K562 (cell line): Measurements from ENCODE around the gene SLC4A9. TPM values are rescaled to one million over a fixed set of nuclear protein-coding genes. Genes with fewer than 3 reads are reported as not detected.
"Not testable (repeated sequence)": the region's sequence is repeated elsewhere in the genome, so short reads cannot be mapped to it uniquely, and the experiment has no call there.

Source experiments
- ATAC-seq: fragments of 200-7000 bp; cut with Tn5 transposase; 3 replicates; pipeline ENCODE4 v1.9.1; 2020; ENCODE audit warnings: moderate library complexity
- BruUV-seq: library from RNA; stranded (reverse); fragments of 400-500 nt; replicated peaks from 2 replicates; lab custom pipeline; 2021; lab: Mats Ljungman, UMichigan
- CTCF ChIA-PET: fragments of 300-600 bp; formaldehyde crosslinking; extraction: SDS; loops from one replicate; lab custom pipeline; 2021; ENCODE audit warnings: low intra/inter-chr PET ratio; lab: Yijun Ruan, JAX
- POLR2A ChIA-PET: fragments of 300-600, 350-650 bp; sonication (Branson Sonifier 250); formaldehyde crosslinking; extraction: SDS; loops from one replicate; lab custom pipeline; 2021; ENCODE audit warnings: antibody characterized with exemption, inconsistent platforms; lab: Yijun Ruan, JAX
- DNase-seq, 4 experiments: peaks; one replicate each; pipeline versions ENCODE4 v3.0.0 to v3.0.0-alpha.2; 2011 to 2018; ENCODE audit warnings: low spot score in 3 of 4, mixed read lengths in 3 of 4; ENCODE audit errors: extremely low read depth in 1 of 4
- FAIRE-seq: peaks from 2 replicates; lab custom pipeline; 2011; peaks lifted over from hg19 to GRCh38; lab: Jason Lieb, UNC
- H2AFZ ChIP-seq: 2 replicates; pipeline ENCODE4 v1.6.0; 2011; ENCODE audit warnings: low read depth, low read length, control low read depth, inconsistent platforms
- H3K27ac ChIP-seq: fragments of 200-600 bp; 3 replicates; pipeline ENCODE4 v1.8.0; 2011; ENCODE audit warnings: low read depth, mild to moderate bottlenecking, control low read depth, inconsistent platforms, low read length, moderate library complexity, mixed read lengths; ENCODE audit errors: extremely low read depth
- H3K27me3 ChIP-seq, 2 experiments: fragments of 300-600 bp in 1 of 2; 2 replicates in 1 of 2; 3 replicates in 1 of 2; pipeline versions ENCODE4 v1.6.0 to v1.8.0; 2011; ENCODE audit warnings: inconsistent platforms in 2 of 2, low read length in 2 of 2, mild to moderate bottlenecking in 1 of 2, mixed read lengths in 1 of 2, moderate library complexity in 1 of 2; ENCODE audit not compliant: control insufficient read depth in 2 of 2, insufficient read depth in 2 of 2
- H3K36me3 ChIP-seq: fragments of 300-600 bp; 3 replicates; pipeline ENCODE4 v1.8.0; 2011; ENCODE audit warnings: mild to moderate bottlenecking, low read length, inconsistent platforms; ENCODE audit not compliant: control insufficient read depth, insufficient read depth
- H3K4me1 ChIP-seq, 2 experiments: fragments of 200-600 bp in 1 of 2; replicated peaks in 1 of 2; 2 replicates in 1 of 2; 3 replicates in 1 of 2; pipeline versions ENCODE4 v1.5.1 to v1.8.0; 2011; ENCODE audit warnings: inconsistent platforms in 2 of 2, low read length in 2 of 2, mild to moderate bottlenecking in 1 of 2, mixed read lengths in 1 of 2, moderate library complexity in 1 of 2; ENCODE audit not compliant: control insufficient read depth in 2 of 2, insufficient read depth in 2 of 2
- H3K4me2 ChIP-seq: 2 replicates; pipeline ENCODE4 v1.6.1; 2011; ENCODE audit warnings: low read length, control low read depth, inconsistent platforms, mixed read lengths; ENCODE audit not compliant: insufficient read depth
- H3K4me3 ChIP-seq: fragments of 200-600 bp; sonication (generic), shearing (Covaris generic); 2 replicates; pipeline ENCODE4 v1.5.1; 2016; ENCODE audit warnings: control low read depth, inconsistent platforms
- H3K79me2 ChIP-seq: fragments of 200-600 bp; 3 replicates; pipeline ENCODE4 v1.8.0; 2011; ENCODE audit warnings: low read length, inconsistent platforms; ENCODE audit not compliant: control insufficient read depth, insufficient read depth
- H3K9ac ChIP-seq, 2 experiments: 2 replicates each; pipeline versions ENCODE4 v1.6.0 to v1.6.1; 2011; ENCODE audit warnings: low read depth in 2 of 2, low read length in 2 of 2, control low read depth in 1 of 2, inconsistent platforms in 1 of 2, mild to moderate bottlenecking in 1 of 2, mixed read lengths in 1 of 2; ENCODE audit not compliant: insufficient read depth in 1 of 2
- H3K9me1 ChIP-seq: one replicate; pipeline ENCODE4 v1.6.0; 2011; ENCODE audit warnings: inconsistent platforms, mild to moderate bottlenecking, low read length, moderate library complexity; ENCODE audit not compliant: control insufficient read depth, insufficient read depth
- H3K9me3 ChIP-seq: replicated peaks from 2 replicates; pipeline ENCODE4 v1.5.1; 2011; ENCODE audit warnings: low read depth, low read length, inconsistent platforms; ENCODE audit not compliant: control insufficient read depth, insufficient read depth
- H4K20me1 ChIP-seq: replicated peaks from 2 replicates; pipeline ENCODE4 v1.6.1; 2011; ENCODE audit warnings: low read length, inconsistent platforms, mixed read lengths; ENCODE audit not compliant: control insufficient read depth, insufficient read depth
- ARID1B ChIP-seq: fragments of 450-650 bp; IDR thresholded peaks from 2 replicates; pipeline ENCODE4 v1.6.1; 2016; ENCODE audit warnings: antibody characterized with exemption, mild to moderate bottlenecking, inconsistent platforms
- CBFA2T2 ChIP-seq: fragments of 450-650 bp; conservative IDR thresholded peaks from 2 replicates; pipeline ENCODE4 v1.6.1; 2017; ENCODE audit warnings: mild to moderate bottlenecking
- CBFA2T3 ChIP-seq: fragments of 450-650 bp; IDR thresholded peaks from 2 replicates; pipeline ENCODE4 v1.6.1; 2017
- DPF2 ChIP-seq: fragments of 450-650 bp; IDR thresholded peaks from 2 replicates; pipeline ENCODE4 v1.6.1; 2016
- KDM1A ChIP-seq, 2 experiments: fragments of 450-650 bp; IDR thresholded peaks; 2 replicates each; pipeline ENCODE4 v1.6.1; 2016; ENCODE audit warnings: mild to moderate bottlenecking in 2 of 2
- TAL1 ChIP-seq: fragments of 450-650 bp; IDR thresholded peaks from 2 replicates; pipeline ENCODE4 v1.6.1; 2016; ENCODE audit warnings: mild to moderate bottlenecking
- TCF3 ChIP-seq: sonication (generic); formaldehyde crosslinking; IDR thresholded peaks from 2 replicates; pipeline ENCODE4 v1.4.0; 2020; ENCODE audit warnings: mild to moderate bottlenecking, missing genetic modification reagents
- WGBS: fragments of 100-300 bp; shearing (Covaris generic); methylation state at CpG from one replicate; pipeline ENCODE4 v1.1.6; 2016; ENCODE audit warnings: low coverage, mixed read lengths; ENCODE audit not compliant: insufficient coverage; ENCODE audit errors: missing lambda C conversion rate; 5-methylcytosine and 5-hydroxymethylcytosine counted together
- in situ Hi-C: fragments of 300-500 bp; cut with MboI; formaldehyde crosslinking; loops from 4 replicates; pipeline ENCODE4 v1.15.0; 2018; ENCODE audit warnings: inconsistent platforms, mixed read lengths
- intact Hi-C: fragments of 100-400 bp; cut with micrococcal nuclease; formaldehyde crosslinking; loops from 2 replicates; pipeline ENCODE4 v1.14.2; 2022
- polyA plus RNA-seq, 8 experiments: library from polyadenylated mRNA; depleted of rRNA in 4 of 8; stranded (reverse) in 5 of 8; unstranded in 3 of 8; fragments of >200 nt; fragmentation: Nextera tagmentation in 2 of 8; fragmentation: Illumina TruSeq in 1 of 8; extraction: Ambion mirVana in 2 of 8; extraction: Trizol in 1 of 8; gene quantifications; 2 replicates each; pipeline versions ENCODE4 v1.2.1 to v1.2.3, GENCODE V29; 2011 to 2014; ENCODE audit warnings: inconsistent platforms in 1 of 8, missing spikeins in 1 of 8
- total RNA-seq, 7 experiments: library from RNA; depleted of rRNA in 6 of 7; stranded (reverse); fragments of >200 nt in 6 of 7; fragmentation: Illumina TruSeq in 2 of 7; extraction: Trizol in 2 of 7; gene quantifications; 2 replicates each; pipeline versions ENCODE4 v1.2.1 to v1.2.3, GENCODE V29; 2011 to 2021; ENCODE audit warnings: low replicate concordance in 1 of 7

The SLC4A9 gene
- total and polyA plus RNA-seq, 9 of the 15 experiments (the other 6 are each of a cell fraction or from before 2014, with no cell fraction given) = 0.05 to 0.13 TPM; not detected in 7

DNA sequence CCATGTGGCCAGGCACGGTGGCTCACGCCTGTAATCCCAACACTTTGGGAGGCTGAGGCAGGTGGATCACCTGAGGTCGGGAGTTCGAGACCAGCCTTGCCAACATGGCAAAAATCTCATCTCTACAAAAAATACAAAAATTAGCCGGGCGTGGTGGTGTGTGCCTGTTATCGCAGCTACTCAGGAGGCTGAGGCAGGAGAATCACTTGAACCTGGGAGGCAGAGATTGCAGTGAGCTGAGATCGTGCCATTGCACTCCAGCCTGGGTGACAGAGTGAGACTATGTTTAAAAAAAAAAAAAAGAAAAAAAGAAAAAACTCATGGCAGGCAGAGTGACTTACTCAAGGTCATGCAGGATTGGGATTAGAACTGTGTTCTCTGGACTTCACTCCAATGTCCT is 16.1 kb upstream of the SLC4A9 start:
- in situ Hi-C loops, H3K9me3 ChIP-seq, H3K9ac ChIP-seq, FAIRE-seq, H3K4me2 ChIP-seq, H3K36me3 ChIP-seq, H3K9me1 ChIP-seq, H4K20me1 ChIP-seq, intact Hi-C loops, H2AFZ ChIP-seq, H3K27ac ChIP-seq, H3K79me2 ChIP-seq, H3K4me3 ChIP-seq, H3K27me3 ChIP-seq, ATAC-seq, DNase-seq, CTCF ChIA-PET: not testable (repeated sequence)
- H3K4me1 ChIP-seq = peaks cover 13 to 16% of the 10 kb centered on the region in 2 experiments; a peak in 4 of 5 replicates
- BruUV-seq = TSS peak; percentile 22
- TF ChIP-seq ARID1B = peak; percentile 43; the same call in 1 of the 2 replicates
- TF ChIP-seq DPF2 = 0 out of 2 replicates have a peak, but pooled peaks have one; percentile 22
- peak; percentile 81 for TF ChIP-seq CBFA2T3
- TF ChIP-seq KDM1A (IDR thresholded peaks at IDR 0.05) = peak; percentile 41 to 43; a peak in 3 of 4 replicates
- TF ChIP-seq TAL1 = peak; percentile 62; the same call in 1 of the 2 replicates
- TF ChIP-seq CBFA2T2 = peak; percentile 60
- TF ChIP-seq TCF3 (CRISPR knock-in tag) = peak; percentile 33; the same call in 1 of the 2 replicates
- WGBS = 54% methylated on average over 7 of the region's 8 CpGs
- POLR2A ChIA-PET = interaction anchor here (0.7 to 1.4 kb wide), 7 partner anchors 12 to 138 kb away, joined by 3 to 5 read pairs (median 3); partner anchors contain the start of gene PFDN1
